Measurements from ENCODE around the gene RUNX2.

DNA sequence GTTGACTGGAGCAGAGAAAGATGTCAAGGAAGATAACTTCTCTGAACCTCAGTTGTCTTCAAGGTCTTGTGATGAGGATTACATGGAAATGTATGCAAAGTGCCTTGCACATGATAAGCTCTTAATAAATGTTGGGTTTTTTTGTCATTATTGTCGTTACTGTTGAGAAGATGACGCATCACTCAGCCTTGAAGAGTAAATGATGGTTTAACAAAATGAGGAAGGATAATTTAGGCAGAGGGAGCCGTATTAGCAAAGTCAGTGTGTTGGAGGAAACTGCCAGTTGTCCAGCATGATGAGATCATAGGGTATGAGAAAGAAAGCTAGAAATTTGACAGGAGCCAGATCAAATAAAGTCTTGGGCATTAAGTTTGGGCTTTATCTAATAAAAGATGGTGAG lies 58.4 kb downstream of the RUNX2 start:
- TF ChIP-seq, protein P1, sequence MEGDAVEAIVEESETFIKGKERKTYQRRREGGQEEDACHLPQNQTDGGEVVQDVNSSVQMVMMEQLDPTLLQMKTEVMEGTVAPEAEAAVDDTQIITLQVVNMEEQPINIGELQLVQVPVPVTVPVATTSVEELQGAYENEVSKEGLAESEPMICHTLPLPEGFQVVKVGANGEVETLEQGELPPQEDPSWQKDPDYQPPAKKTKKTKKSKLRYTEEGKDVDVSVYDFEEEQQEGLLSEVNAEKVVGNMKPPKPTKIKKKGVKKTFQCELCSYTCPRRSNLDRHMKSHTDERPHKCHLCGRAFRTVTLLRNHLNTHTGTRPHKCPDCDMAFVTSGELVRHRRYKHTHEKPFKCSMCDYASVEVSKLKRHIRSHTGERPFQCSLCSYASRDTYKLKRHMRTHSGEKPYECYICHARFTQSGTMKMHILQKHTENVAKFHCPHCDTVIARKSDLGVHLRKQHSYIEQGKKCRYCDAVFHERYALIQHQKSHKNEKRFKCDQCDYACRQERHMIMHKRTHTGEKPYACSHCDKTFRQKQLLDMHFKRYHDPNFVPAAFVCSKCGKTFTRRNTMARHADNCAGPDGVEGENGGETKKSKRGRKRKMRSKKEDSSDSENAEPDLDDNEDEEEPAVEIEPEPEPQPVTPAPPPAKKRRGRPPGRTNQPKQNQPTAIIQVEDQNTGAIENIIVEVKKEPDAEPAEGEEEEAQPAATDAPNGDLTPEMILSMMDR (IDR thresholded peaks at IDR 0.05) = no peak
- TF ChIP-seq, protein P2, sequence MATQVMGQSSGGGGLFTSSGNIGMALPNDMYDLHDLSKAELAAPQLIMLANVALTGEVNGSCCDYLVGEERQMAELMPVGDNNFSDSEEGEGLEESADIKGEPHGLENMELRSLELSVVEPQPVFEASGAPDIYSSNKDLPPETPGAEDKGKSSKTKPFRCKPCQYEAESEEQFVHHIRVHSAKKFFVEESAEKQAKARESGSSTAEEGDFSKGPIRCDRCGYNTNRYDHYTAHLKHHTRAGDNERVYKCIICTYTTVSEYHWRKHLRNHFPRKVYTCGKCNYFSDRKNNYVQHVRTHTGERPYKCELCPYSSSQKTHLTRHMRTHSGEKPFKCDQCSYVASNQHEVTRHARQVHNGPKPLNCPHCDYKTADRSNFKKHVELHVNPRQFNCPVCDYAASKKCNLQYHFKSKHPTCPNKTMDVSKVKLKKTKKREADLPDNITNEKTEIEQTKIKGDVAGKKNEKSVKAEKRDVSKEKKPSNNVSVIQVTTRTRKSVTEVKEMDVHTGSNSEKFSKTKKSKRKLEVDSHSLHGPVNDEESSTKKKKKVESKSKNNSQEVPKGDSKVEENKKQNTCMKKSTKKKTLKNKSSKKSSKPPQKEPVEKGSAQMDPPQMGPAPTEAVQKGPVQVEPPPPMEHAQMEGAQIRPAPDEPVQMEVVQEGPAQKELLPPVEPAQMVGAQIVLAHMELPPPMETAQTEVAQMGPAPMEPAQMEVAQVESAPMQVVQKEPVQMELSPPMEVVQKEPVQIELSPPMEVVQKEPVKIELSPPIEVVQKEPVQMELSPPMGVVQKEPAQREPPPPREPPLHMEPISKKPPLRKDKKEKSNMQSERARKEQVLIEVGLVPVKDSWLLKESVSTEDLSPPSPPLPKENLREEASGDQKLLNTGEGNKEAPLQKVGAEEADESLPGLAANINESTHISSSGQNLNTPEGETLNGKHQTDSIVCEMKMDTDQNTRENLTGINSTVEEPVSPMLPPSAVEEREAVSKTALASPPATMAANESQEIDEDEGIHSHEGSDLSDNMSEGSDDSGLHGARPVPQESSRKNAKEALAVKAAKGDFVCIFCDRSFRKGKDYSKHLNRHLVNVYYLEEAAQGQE (IDR thresholded peaks at IDR 0.05; ENCODE audit: low read depth, low read length) = no peak
- TF ChIP-seq CHD2 (IDR thresholded peaks at IDR 0.05; ENCODE audit: low read length, partially characterized antibody) (no peak), MXI1 (IDR thresholded peaks at IDR 0.05; ENCODE audit: low read depth, low read length) (no peak), POLR2AphosphoS5 (IDR thresholded peaks at IDR 0.05; ENCODE audit: low read depth, low read length) (no peak), EP300 (IDR thresholded peaks at IDR 0.05; ENCODE audit: borderline replicate concordance in 1 of 2, low read depth in 1 of 2, low read length in 1 of 2) (no peak), RFX5 (IDR thresholded peaks at IDR 0.05; ENCODE audit: low read length) (no peak), RCOR1 (IDR thresholded peaks at IDR 0.05; ENCODE audit: low read length) (no peak), JUND (IDR thresholded peaks at IDR 0.05) (no peak), SMC3 (IDR thresholded peaks at IDR 0.05; ENCODE audit: low read depth, low read length) (no peak)
- TF ChIP-seq, protein P3, sequence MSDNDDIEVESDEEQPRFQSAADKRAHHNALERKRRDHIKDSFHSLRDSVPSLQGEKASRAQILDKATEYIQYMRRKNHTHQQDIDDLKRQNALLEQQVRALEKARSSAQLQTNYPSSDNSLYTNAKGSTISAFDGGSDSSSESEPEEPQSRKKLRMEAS (IDR thresholded peaks at IDR 0.05; ENCODE audit: low read depth) = no peak
